SU-DHL-6 (cell line): ENCODE measurements around the gene R3HDM2.

Source experiments
- EZH2phosphoT487 ChIP-seq: fragments of 200-600 bp; sonication (generic), shearing (Covaris generic); conservative IDR thresholded peaks from 2 replicates; pipeline ENCODE4 v1.6.1; 2018; ENCODE audit warnings: mild to moderate bottlenecking, antibody characterized with exemption, low read length, moderate library complexity, mixed read lengths
- TF ChIP-seq, protein P1 (sequence below): fragments of 200-600 bp; sonication (generic); IDR thresholded peaks from one replicate; pipeline ENCODE4 v1.5.1; 2017; ENCODE audit warnings: antibody characterized with exemption, mild to moderate bottlenecking, low read length, moderate library complexity; ENCODE audit not compliant: insufficient read depth, poor library complexity, severe bottlenecking

- TF ChIP-seq, protein P1, sequence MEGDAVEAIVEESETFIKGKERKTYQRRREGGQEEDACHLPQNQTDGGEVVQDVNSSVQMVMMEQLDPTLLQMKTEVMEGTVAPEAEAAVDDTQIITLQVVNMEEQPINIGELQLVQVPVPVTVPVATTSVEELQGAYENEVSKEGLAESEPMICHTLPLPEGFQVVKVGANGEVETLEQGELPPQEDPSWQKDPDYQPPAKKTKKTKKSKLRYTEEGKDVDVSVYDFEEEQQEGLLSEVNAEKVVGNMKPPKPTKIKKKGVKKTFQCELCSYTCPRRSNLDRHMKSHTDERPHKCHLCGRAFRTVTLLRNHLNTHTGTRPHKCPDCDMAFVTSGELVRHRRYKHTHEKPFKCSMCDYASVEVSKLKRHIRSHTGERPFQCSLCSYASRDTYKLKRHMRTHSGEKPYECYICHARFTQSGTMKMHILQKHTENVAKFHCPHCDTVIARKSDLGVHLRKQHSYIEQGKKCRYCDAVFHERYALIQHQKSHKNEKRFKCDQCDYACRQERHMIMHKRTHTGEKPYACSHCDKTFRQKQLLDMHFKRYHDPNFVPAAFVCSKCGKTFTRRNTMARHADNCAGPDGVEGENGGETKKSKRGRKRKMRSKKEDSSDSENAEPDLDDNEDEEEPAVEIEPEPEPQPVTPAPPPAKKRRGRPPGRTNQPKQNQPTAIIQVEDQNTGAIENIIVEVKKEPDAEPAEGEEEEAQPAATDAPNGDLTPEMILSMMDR = no peak
- TF ChIP-seq EZH2phosphoT487 = no peak
Measured at GRCh38 chr12:57341275-57341990, 89.4 kb downstream of the R3HDM2 start.
